Colonic mucosa (tissue), 4 donors: ENCODE measurements around the gene IFITM10. TPM values are rescaled to one million over a fixed set of nuclear protein-coding genes. Genes with fewer than 3 reads are reported as not detected.

Experiments
- DNase-seq: peaks from one replicate; pipeline ENCODE4 v3.0.0-alpha.2; 2020
- H3K27ac ChIP-seq: fragments of 200-600 bp; one replicate; pipeline ENCODE4 v1.8.0; 2021
- H3K27me3 ChIP-seq: fragments of 200-600 bp; one replicate; pipeline ENCODE4 v1.8.0; 2021
- H3K36me3 ChIP-seq: fragments of 200-600 bp; one replicate; pipeline ENCODE4 v1.8.0; 2021
- H3K4me1 ChIP-seq: fragments of 200-600 bp; one replicate; pipeline ENCODE4 v1.8.0; 2021; ENCODE audit warnings: mild to moderate bottlenecking
- H3K4me3 ChIP-seq: fragments of 200-600 bp; one replicate; pipeline ENCODE4 v1.8.0; 2021
- H3K9ac ChIP-seq, 2 donors: one replicate each; pipeline ENCODE4 v1.7.0; 2013; ENCODE audit warnings: control low read depth in 2 of 2, low read depth in 2 of 2, low read length in 2 of 2
- H3K9me3 ChIP-seq: fragments of 200-600 bp; one replicate; pipeline ENCODE4 v1.8.0; 2021
- intact Hi-C: fragments of 100-400 bp; cut with DNase I; formaldehyde crosslinking; loops from one replicate; pipeline ENCODE4 v1.14.1; 2022
- total RNA-seq, 2 donors: library from RNA; stranded (reverse); fragmentation: NEBNext Ultra II Directional in 1 of 2; extraction: Animal tissue kit (Norgen Biotek cat#: 25700) in 1 of 2; gene quantifications; one replicate each; pipeline ENCODE4 v1.2.1, GENCODE V29; 2021
- TF ChIP-seq, protein P1 (sequence below): fragments of 200-600 bp; IDR thresholded peaks from one replicate; pipeline ENCODE4 v1.8.0; 2022; ENCODE audit warnings: antibody characterized with exemption, mild to moderate bottlenecking
- donor health status: healthy.
- donor health status: DM: no; HTN: no; CAD: no.
- donor health status: DM: no; HTN: no; CAD: no.

Gene IFITM10
- total RNA-seq, 2 donors from 2014 or later, result 0.42 to 1.1 TPM

- H3K27ac ChIP-seq, result no peak overlapping the region
- H3K9me3 ChIP-seq, result no peaks in the 10 kb centered on the region
- H3K27me3 ChIP-seq, result no peaks in the 10 kb centered on the region
- H3K4me1 ChIP-seq, result peaks cover 9% of the 10 kb centered on the region
- no peak for DNase-seq
- intact Hi-C loops, result no loop called here
- no peak overlapping the region for H3K9ac ChIP-seq
- no peak overlapping the region for H3K4me3 ChIP-seq
- TF ChIP-seq, protein P1, sequence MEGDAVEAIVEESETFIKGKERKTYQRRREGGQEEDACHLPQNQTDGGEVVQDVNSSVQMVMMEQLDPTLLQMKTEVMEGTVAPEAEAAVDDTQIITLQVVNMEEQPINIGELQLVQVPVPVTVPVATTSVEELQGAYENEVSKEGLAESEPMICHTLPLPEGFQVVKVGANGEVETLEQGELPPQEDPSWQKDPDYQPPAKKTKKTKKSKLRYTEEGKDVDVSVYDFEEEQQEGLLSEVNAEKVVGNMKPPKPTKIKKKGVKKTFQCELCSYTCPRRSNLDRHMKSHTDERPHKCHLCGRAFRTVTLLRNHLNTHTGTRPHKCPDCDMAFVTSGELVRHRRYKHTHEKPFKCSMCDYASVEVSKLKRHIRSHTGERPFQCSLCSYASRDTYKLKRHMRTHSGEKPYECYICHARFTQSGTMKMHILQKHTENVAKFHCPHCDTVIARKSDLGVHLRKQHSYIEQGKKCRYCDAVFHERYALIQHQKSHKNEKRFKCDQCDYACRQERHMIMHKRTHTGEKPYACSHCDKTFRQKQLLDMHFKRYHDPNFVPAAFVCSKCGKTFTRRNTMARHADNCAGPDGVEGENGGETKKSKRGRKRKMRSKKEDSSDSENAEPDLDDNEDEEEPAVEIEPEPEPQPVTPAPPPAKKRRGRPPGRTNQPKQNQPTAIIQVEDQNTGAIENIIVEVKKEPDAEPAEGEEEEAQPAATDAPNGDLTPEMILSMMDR, result no peak
- peaks cover 11% of the 10 kb centered on the region for H3K36me3 ChIP-seq
These were observed 6.7 kb upstream of the IFITM10 start for GRCh38 chr11:1756791-1757771.

- Histone ChIP-seq H3K4me3 (no peak overlapping the region), H3K27me3 (no peaks in the 10 kb centered on the region), H3K9ac (no peak overlapping the region), H3K9me3 (no peaks in the 10 kb centered on the region), H3K4me1 (peaks cover 3% of the 10 kb centered on the region), H3K27ac (no peak overlapping the region), H3K36me3 (peaks cover 7% of the 10 kb centered on the region)
- no peak for DNase-seq
- intact Hi-C loops, result no loop called here
- TF ChIP-seq, protein P1, result no peak
These were observed 5.5 kb upstream of the IFITM10 start for GRCh38 chr11:1755692-1756561.

GRCh38 chr11:1755344-1755691, 4.9 kb upstream of the IFITM10 start:
- no peak for DNase-seq
- H3K27me3 ChIP-seq, result no peaks in the 10 kb centered on the region
- no peak overlapping the region for H3K4me3 ChIP-seq
- H3K4me1 ChIP-seq, result peaks cover 3% of the 10 kb centered on the region
- H3K9me3 ChIP-seq, result no peaks in the 10 kb centered on the region
- intact Hi-C loops, result no loop called here
- no peak overlapping the region for H3K27ac ChIP-seq
- peaks cover 6% of the 10 kb centered on the region for H3K36me3 ChIP-seq
- TF ChIP-seq, protein P1, result no peak
- no peak overlapping the region for H3K9ac ChIP-seq

- Histone ChIP-seq H3K27ac (no peak overlapping the region), H3K4me1 (no peaks in the 10 kb centered on the region), H3K9me3 (no peaks in the 10 kb centered on the region), H3K4me3 (no peak overlapping the region), H3K36me3 (peaks cover 6% of the 10 kb centered on the region), H3K9ac (no peak overlapping the region), H3K27me3 (no peaks in the 10 kb centered on the region)
- TF ChIP-seq, protein P1, result no peak
- no peak for DNase-seq
- intact Hi-C loops, result no loop called here
These were observed 4.2 kb upstream of the IFITM10 start for GRCh38 chr11:1754376-1755150.

DNA sequence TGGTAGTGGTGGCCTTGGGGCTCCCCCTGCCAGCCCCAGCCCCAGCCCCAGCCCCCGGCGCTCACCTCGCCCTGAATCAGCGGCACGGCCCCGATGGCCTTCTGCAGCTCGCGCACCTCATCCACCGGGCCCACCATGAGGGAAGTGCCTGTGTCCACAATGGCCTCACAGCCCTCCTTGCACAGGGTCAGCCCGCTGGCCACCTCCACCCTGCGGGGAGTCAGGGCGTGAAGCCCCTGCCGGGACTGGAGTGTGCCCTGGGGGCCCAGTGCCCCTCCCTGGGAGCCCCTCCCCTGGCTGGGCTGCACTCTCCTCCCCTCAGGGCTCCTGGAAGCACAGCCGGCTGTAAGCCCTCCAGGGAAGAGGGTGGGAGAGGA, 3.5 kb upstream of the IFITM10 start:
- Histone ChIP-seq H3K4me1 (no peaks in the 10 kb centered on the region), H3K27me3 (peaks cover 5% of the 10 kb centered on the region), H3K9ac (no peak overlapping the region), H3K4me3 (no peak overlapping the region), H3K36me3 (peaks cover 6% of the 10 kb centered on the region), H3K27ac (no peak overlapping the region), H3K9me3 (no peaks in the 10 kb centered on the region)
- TF ChIP-seq, protein P1, result no peak
- DNase-seq, result no peak
- intact Hi-C loops, result no loop called here
